Measurements from ENCODE around the gene CCN5.
"Not testable (repeated sequence)": the region's sequence is repeated elsewhere in the genome, so short reads cannot be mapped to it uniquely, and the experiment has no call there.

Gene CCN5

DNA sequence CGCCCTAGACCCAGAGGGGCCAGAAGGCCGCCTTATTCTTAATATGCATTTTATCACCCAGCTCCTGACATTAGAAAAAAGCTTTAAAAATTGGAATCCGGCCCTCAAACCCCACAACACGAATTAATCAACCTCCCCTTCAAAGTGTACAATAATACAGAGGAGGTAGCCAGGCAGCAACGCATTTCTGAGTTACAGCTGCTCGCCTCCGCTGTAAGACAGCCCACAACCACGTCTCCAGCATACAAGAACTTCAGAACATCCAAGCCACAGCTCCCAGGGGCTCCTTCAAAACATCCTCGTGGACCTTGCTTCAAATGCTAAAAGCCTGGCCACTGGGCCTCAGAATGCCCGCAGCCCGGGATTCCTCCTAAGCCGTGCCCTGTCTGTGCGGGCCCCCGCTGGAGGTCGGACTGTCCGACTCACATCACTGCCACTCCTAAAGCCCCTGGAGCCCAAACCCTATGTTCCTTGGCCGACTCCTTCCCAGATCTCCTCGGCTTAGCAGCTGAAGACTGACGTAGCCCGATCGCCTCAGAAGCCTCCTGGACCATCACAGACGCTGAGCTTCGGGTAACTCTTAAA lies 42.8 kb upstream of the CCN5 start:
- H3K14ac ChIP-seq (ENCODE audit: low read length); H3K4ac ChIP-seq (ENCODE audit: low read depth, low read length); H3K18ac ChIP-seq (ENCODE audit: low read length); H2AFZ ChIP-seq (ENCODE audit: insufficient read depth, low read length, poor library complexity); H2BK120ac ChIP-seq (ENCODE audit: insufficient read depth, low read length, poor library complexity); H3K27me3 ChIP-seq (ENCODE audit: insufficient read depth, low read length); H2AK5ac ChIP-seq (ENCODE audit: low read length); H3K9me3 ChIP-seq (ENCODE audit: insufficient read depth, low read depth, low read length); H3K9ac ChIP-seq (ENCODE audit: low read length); H2BK5ac ChIP-seq (ENCODE audit: low read depth, low read length, poor library complexity); H4K12ac ChIP-seq (ENCODE audit: low read depth, low read length); H3K23ac ChIP-seq (ENCODE audit: low read length); H4K8ac ChIP-seq (ENCODE audit: low read depth, low read length); H3K79me1 ChIP-seq (ENCODE audit: low read length); H4K91ac ChIP-seq (ENCODE audit: low read depth, low read length); H3K27ac ChIP-seq (ENCODE audit: low read depth, low read length); H3K4me1 ChIP-seq (ENCODE audit: control insufficient read depth in 1 of 2, insufficient read depth in 2 of 2, low read length in 2 of 2); H3K4me2 ChIP-seq (ENCODE audit: low read length); H2BK12ac ChIP-seq (ENCODE audit: low read length); H3K36me3 ChIP-seq (ENCODE audit: control insufficient read depth in 1 of 2, insufficient read depth in 2 of 2, low read length in 2 of 2); H3K4me3 ChIP-seq (ENCODE audit: low read depth, low read length); DNase-seq; H3K79me2 ChIP-seq (ENCODE audit: control insufficient read depth, insufficient read depth, low read length, poor library complexity): not testable (repeated sequence)
- WGBS (ENCODE audit: extremely low coverage, insufficient coverage, insufficient read length) = no CpG with 5 or more reads among the region's 23 CpGs

- peak in 1 of 2 donors; percentile 71 for DNase-seq
- H2AK5ac ChIP-seq (ENCODE audit: low read length) = no peak overlapping the region
- no peak overlapping the region for H3K4me3 ChIP-seq (ENCODE audit: low read depth, low read length)
- no peak overlapping the region for H3K23ac ChIP-seq (ENCODE audit: low read length)
- peak overlapping the region; percentile 11 for H3K4ac ChIP-seq (ENCODE audit: low read depth, low read length)
- H4K91ac ChIP-seq (ENCODE audit: low read depth, low read length) = peak overlapping the region; percentile 91
- H2AFZ ChIP-seq (ENCODE audit: insufficient read depth, low read length, poor library complexity) = no peak overlapping the region
- no peaks in the 10 kb centered on the region for H3K9me3 ChIP-seq (ENCODE audit: insufficient read depth, low read depth, low read length)
- H3K79me1 ChIP-seq (ENCODE audit: low read length) = peaks cover 7% of the 10 kb centered on the region
- H3K4me1 ChIP-seq (ENCODE audit: control insufficient read depth in 1 of 2, insufficient read depth in 2 of 2, low read length in 2 of 2) = peaks cover 6 to 9% of the 10 kb centered on the region in 2 experiments
- H3K79me2 ChIP-seq (ENCODE audit: control insufficient read depth, insufficient read depth, low read length, poor library complexity) = no peaks in the 10 kb centered on the region
- H2BK5ac ChIP-seq (ENCODE audit: low read depth, low read length, poor library complexity) = peak overlapping the region; percentile 94
- H4K8ac ChIP-seq (ENCODE audit: low read depth, low read length) = peak overlapping the region; percentile 8
- no peak overlapping the region for H4K12ac ChIP-seq (ENCODE audit: low read depth, low read length)
- H3K27ac ChIP-seq (ENCODE audit: low read depth, low read length) = peak overlapping the region; percentile 77
- no peak overlapping the region for H3K4me2 ChIP-seq (ENCODE audit: low read length)
- H3K18ac ChIP-seq (ENCODE audit: low read length) = peak overlapping the region; percentile 9
- H3K14ac ChIP-seq (ENCODE audit: low read length) = peak overlapping the region; percentile 7
- WGBS (ENCODE audit: extremely low coverage, insufficient coverage, insufficient read length) = no CpG with 5 or more reads among the region's 2 CpGs
- peak overlapping the region; percentile 74 for H2BK120ac ChIP-seq (ENCODE audit: insufficient read depth, low read length, poor library complexity)
- H3K36me3 ChIP-seq (ENCODE audit: control insufficient read depth in 1 of 2, insufficient read depth in 2 of 2, low read length in 2 of 2) = no peaks in the 10 kb centered on the region
- H3K9ac ChIP-seq (ENCODE audit: low read length) = no peak overlapping the region
- no peaks in the 10 kb centered on the region for H3K27me3 ChIP-seq (ENCODE audit: insufficient read depth, low read length)
- H2BK12ac ChIP-seq (ENCODE audit: low read length) = peak overlapping the region; percentile 7
Observed at GRCh38 chr20:44678242-44678641, 36.9 kb upstream of the CCN5 start.

GRCh38 chr20:44678990-44679611 lies 36.1 kb upstream of the CCN5 start:
- no peak overlapping the region for H3K23ac ChIP-seq (ENCODE audit: low read length)
- H3K4me3 ChIP-seq (ENCODE audit: low read depth, low read length) = no peak overlapping the region
- H3K4me2 ChIP-seq (ENCODE audit: low read length) = no peak overlapping the region
- H3K9me3 ChIP-seq (ENCODE audit: insufficient read depth, low read depth, low read length) = no peaks in the 10 kb centered on the region
- H2AK5ac ChIP-seq (ENCODE audit: low read length) = no peak overlapping the region
- H3K9ac ChIP-seq (ENCODE audit: low read length) = no peak overlapping the region
- H3K79me2 ChIP-seq (ENCODE audit: control insufficient read depth, insufficient read depth, low read length, poor library complexity) = no peaks in the 10 kb centered on the region
- no peak overlapping the region for H3K18ac ChIP-seq (ENCODE audit: low read length)
- no peaks in the 10 kb centered on the region for H3K27me3 ChIP-seq (ENCODE audit: insufficient read depth, low read length)
- H2BK12ac ChIP-seq (ENCODE audit: low read length) = peak overlapping the region; percentile 56
- peak overlapping the region; percentile 94 for H2BK5ac ChIP-seq (ENCODE audit: low read depth, low read length, poor library complexity)
- H4K12ac ChIP-seq (ENCODE audit: low read depth, low read length) = no peak overlapping the region
- peak in 1 of 2 donors; percentile 27 for DNase-seq
- H4K91ac ChIP-seq (ENCODE audit: low read depth, low read length) = peak overlapping the region; percentile 41
- H3K4me1 ChIP-seq (ENCODE audit: control insufficient read depth in 1 of 2, insufficient read depth in 2 of 2, low read length in 2 of 2) = peaks cover 6 to 9% of the 10 kb centered on the region in 2 experiments
- peak overlapping the region; percentile 77 for H3K27ac ChIP-seq (ENCODE audit: low read depth, low read length)
- H2BK120ac ChIP-seq (ENCODE audit: insufficient read depth, low read length, poor library complexity) = peak overlapping the region; percentile 56
- peaks cover 7% of the 10 kb centered on the region for H3K79me1 ChIP-seq (ENCODE audit: low read length)
- no peak overlapping the region for H3K4ac ChIP-seq (ENCODE audit: low read depth, low read length)
- peak overlapping the region; percentile 58 for H4K8ac ChIP-seq (ENCODE audit: low read depth, low read length)
- H2AFZ ChIP-seq (ENCODE audit: insufficient read depth, low read length, poor library complexity) = no peak overlapping the region
- WGBS (ENCODE audit: extremely low coverage, insufficient coverage, insufficient read length) = no CpG with 5 or more reads among the region's 12 CpGs
- no peak overlapping the region for H3K14ac ChIP-seq (ENCODE audit: low read length)
- H3K36me3 ChIP-seq (ENCODE audit: control insufficient read depth in 1 of 2, insufficient read depth in 2 of 2, low read length in 2 of 2) = no peaks in the 10 kb centered on the region

DNA sequence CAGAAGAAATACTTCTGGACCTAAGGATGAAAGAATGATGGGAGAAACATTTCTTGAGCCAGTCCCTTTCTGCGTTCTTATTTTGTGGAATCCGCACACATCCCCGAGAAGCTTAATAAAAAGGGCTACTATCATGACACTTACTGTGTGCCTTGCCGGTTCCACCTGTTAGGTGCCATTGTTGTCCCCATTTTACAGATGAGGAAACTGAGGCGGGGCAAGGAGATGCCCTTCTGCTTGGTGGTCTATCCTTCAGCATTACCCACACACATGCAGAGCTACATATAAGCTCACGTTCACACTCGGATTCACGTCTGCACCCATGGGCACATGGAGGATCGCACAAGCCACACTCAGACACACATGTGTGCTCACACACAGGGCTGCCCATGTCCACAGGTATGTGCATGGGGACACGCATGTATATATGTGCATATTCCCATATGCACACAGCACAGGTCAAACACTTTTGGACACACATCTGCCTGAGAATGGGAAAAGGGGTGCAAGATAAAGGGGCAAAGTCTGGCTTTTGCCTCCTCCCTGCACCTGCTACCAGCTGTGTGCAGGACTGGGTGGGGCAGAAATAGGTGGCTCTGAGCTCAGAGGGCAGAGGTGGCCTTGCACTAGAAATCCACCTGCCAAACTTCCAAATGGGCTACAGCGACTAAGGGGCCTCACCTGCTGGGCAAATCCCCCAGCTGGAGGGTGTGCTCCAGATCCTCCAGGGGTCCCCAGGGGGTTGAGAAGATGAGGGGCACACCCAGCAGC lies 33.2 kb upstream of the CCN5 start:
- no peak overlapping the region for H3K18ac ChIP-seq (ENCODE audit: low read length)
- H3K14ac ChIP-seq (ENCODE audit: low read length) = no peak overlapping the region
- H2BK12ac ChIP-seq (ENCODE audit: low read length) = no peak overlapping the region
- H3K27me3 ChIP-seq (ENCODE audit: insufficient read depth, low read length) = no peaks in the 10 kb centered on the region
- H4K91ac ChIP-seq (ENCODE audit: low read depth, low read length) = no peak overlapping the region
- no peak overlapping the region for H3K23ac ChIP-seq (ENCODE audit: low read length)
- peaks cover 6 to 9% of the 10 kb centered on the region in 2 experiments for H3K4me1 ChIP-seq (ENCODE audit: control insufficient read depth in 1 of 2, insufficient read depth in 2 of 2, low read length in 2 of 2)
- H2AFZ ChIP-seq (ENCODE audit: insufficient read depth, low read length, poor library complexity) = no peak overlapping the region
- no CpG with 5 or more reads among the region's 11 CpGs for WGBS (ENCODE audit: extremely low coverage, insufficient coverage, insufficient read length)
- H3K9ac ChIP-seq (ENCODE audit: low read length) = no peak overlapping the region
- H3K4me2 ChIP-seq (ENCODE audit: low read length) = no peak overlapping the region
- no peak overlapping the region for H3K4me3 ChIP-seq (ENCODE audit: low read depth, low read length)
- no peaks in the 10 kb centered on the region for H3K9me3 ChIP-seq (ENCODE audit: insufficient read depth, low read depth, low read length)
- H2AK5ac ChIP-seq (ENCODE audit: low read length) = no peak overlapping the region
- peaks cover 7% of the 10 kb centered on the region for H3K79me1 ChIP-seq (ENCODE audit: low read length)
- H3K36me3 ChIP-seq (ENCODE audit: control insufficient read depth in 1 of 2, insufficient read depth in 2 of 2, low read length in 2 of 2) = no peaks in the 10 kb centered on the region
- no peak overlapping the region for H4K8ac ChIP-seq (ENCODE audit: low read depth, low read length)
- H2BK120ac ChIP-seq (ENCODE audit: insufficient read depth, low read length, poor library complexity) = no peak overlapping the region
- no peak overlapping the region for H3K4ac ChIP-seq (ENCODE audit: low read depth, low read length)
- no peak overlapping the region for H4K12ac ChIP-seq (ENCODE audit: low read depth, low read length)
- no peaks in the 10 kb centered on the region for H3K79me2 ChIP-seq (ENCODE audit: control insufficient read depth, insufficient read depth, low read length, poor library complexity)
- no peak overlapping the region for H2BK5ac ChIP-seq (ENCODE audit: low read depth, low read length, poor library complexity)
- DNase-seq = no peak
- no peak overlapping the region for H3K27ac ChIP-seq (ENCODE audit: low read depth, low read length)

Data from trophoblast cell (in vitro differentiated cells and primary cell).